Stimulated activated memory B cell treated with anti-CD40 and anti-IgM and Interleukin-4, amounts not matched to agents 10 μg/mL and 1 μg/mL and 100 μg/mL, for 72 hours (primary cell): Measurements from ENCODE around the gene B3GNT9.
A peak's percentile ranks its signal among the peaks of the same experiment; 100 is the strongest.

ENCODE experiments used
- ATAC-seq: fragments of 150-1000 bp; cut with Tn5 transposase; 2 replicates; pipeline ENCODE4 v1.10.0; 2021
- H3K27ac Mint-ChIP-seq: one replicate; pipeline ENCODE4 v1.8.0; 2022; ENCODE audit warnings: mild to moderate bottlenecking, mixed read lengths
- H3K27me3 Mint-ChIP-seq: one replicate; pipeline ENCODE4 v1.8.0; 2022; ENCODE audit warnings: mixed read lengths
- H3K36me3 Mint-ChIP-seq: one replicate; pipeline ENCODE4 v1.8.0; 2022; ENCODE audit warnings: mixed read lengths
- H3K4me1 Mint-ChIP-seq: one replicate; pipeline ENCODE4 v1.8.0; 2022; ENCODE audit warnings: mixed read lengths
- H3K4me3 Mint-ChIP-seq: one replicate; pipeline ENCODE4 v1.8.0; 2022; ENCODE audit warnings: mild to moderate bottlenecking, moderate library complexity, mixed read lengths
- H3K9me3 Mint-ChIP-seq: one replicate; pipeline ENCODE4 v1.8.0; 2022; ENCODE audit warnings: mixed read lengths

Gene B3GNT9

DNA sequence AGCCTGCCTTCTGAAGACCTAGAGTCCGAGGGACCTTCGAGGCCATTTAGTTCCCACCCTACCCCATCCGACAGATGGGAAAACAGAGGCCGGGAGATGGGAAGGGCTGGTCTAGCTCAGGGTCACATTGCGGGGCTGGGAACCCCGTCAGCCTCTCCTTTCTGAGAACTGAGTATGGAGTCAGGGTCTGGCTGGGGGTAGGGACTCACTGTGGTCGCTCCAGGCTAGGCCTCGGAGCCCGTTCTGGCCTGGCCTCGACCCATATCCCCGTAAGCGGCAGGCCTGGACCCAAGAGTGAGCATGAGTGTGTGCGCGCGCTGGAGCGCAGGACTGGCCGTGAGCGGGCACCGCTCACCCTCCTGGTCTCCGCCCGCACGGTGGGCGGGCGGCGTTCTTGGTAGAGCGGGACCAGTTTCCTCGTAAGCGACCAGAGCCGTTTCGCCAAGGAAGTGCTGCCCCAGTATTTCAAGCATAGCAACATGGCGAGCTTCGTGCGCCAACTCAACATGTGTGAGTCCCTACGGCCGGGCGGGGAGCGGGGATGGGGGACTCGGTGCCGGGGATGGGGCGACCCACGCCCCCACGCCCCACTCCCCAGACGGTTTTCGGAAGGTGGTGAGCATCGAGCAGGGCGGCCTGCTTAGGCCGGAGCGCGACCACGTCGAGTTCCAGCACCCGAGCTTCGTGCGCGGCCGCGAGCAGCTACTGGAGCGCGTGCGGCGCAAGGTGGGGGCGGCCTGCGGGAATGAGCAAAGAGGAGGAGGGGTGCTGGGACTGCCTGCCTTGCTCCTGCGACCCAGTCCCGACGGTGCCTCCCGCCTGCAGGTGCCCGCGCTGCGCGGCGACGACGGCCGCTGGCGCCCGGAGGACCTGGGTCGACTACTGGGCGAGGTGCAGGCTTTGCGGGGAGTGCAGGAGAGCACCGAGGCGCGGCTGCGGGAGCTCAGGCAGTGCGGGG is 14.6 kb upstream of the B3GNT9 start:
- no peak for ATAC-seq
- H3K27ac Mint-ChIP-seq, result no peak overlapping the region
- no peak overlapping the region for H3K4me3 Mint-ChIP-seq
- peaks cover 90% of the 10 kb centered on the region for H3K27me3 Mint-ChIP-seq
- no peaks in the 10 kb centered on the region for H3K36me3 Mint-ChIP-seq
- no peaks in the 10 kb centered on the region for H3K9me3 Mint-ChIP-seq
- H3K4me1 Mint-ChIP-seq, result peaks cover 54% of the 10 kb centered on the region

DNA sequence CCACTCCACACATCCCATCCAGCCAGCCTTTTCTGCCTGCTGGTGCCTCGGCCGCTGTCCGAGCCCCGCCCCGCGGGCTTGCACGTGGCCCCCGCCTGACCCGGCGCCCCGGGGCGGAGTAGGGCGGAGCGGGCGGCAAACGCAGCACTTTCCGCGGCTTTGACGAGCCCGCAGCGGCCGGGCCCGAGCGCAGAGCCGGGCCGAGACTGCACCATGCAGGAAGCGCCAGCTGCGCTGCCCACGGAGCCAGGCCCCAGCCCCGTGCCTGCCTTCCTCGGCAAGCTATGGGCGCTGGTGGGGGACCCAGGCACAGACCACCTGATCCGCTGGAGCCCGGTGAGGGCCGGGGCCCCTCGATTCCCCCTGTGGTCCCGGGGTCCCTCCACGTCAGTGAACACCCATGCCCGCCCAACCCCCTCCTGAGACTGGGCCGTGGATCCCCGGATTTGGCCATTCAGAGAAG is 13.8 kb upstream of the B3GNT9 start, which contains the start of gene HSF4:
Gene HSF4, plus strand, starts transcription at position 147 of the 463 bp plus-strand sequence. Its CDS starts 67 bp downstream, at position 214.
- no peak within 1 kb of the TSS for H3K27ac Mint-ChIP-seq
- H3K27me3 Mint-ChIP-seq, result peaks cover 82% of the 10 kb centered on the region
- peaks cover 52% of the 10 kb centered on the region for H3K4me1 Mint-ChIP-seq
- no peak for ATAC-seq
- H3K36me3 Mint-ChIP-seq, result no peaks in the 10 kb centered on the region
- no peaks in the 10 kb centered on the region for H3K9me3 Mint-ChIP-seq
- peak within 1 kb of the TSS; percentile 41 for H3K4me3 Mint-ChIP-seq

DNA sequence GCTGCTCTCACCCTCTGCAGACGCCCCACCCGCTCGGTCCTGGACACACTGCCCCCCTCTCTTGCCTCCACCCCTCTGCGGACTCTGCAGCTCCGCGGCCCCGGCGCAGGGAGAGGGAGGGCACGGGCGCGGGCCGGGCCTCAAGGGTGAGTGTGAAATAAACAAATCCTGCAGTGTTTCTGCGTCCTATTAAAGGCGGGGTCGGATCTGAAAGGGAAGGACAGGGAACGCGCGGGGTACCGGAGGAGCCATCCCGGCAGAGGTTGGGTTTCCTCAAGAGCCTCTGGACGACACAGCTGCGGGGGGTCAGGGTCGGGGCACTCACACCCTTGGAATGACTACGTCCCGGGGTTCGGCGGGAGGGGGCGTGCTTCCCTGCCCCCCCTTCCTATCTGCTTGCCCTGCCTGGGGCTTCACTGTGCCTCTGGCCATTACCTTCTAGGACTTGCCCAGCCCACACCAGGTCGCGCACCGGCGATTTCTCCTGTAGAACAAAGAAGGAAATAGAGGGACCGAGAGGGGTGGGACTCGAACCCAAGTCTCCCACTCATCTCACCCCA is 13.3 kb upstream of the B3GNT9 start:
- Mint-ChIP-seq H3K4me3 (peak overlapping the region; percentile 41), H3K36me3 (no peaks in the 10 kb centered on the region), H3K9me3 (no peaks in the 10 kb centered on the region), H3K27ac (no peak overlapping the region), H3K4me1 (peaks cover 49% of the 10 kb centered on the region), H3K27me3 (peaks cover 77% of the 10 kb centered on the region)
- ATAC-seq, result no peak

DNA sequence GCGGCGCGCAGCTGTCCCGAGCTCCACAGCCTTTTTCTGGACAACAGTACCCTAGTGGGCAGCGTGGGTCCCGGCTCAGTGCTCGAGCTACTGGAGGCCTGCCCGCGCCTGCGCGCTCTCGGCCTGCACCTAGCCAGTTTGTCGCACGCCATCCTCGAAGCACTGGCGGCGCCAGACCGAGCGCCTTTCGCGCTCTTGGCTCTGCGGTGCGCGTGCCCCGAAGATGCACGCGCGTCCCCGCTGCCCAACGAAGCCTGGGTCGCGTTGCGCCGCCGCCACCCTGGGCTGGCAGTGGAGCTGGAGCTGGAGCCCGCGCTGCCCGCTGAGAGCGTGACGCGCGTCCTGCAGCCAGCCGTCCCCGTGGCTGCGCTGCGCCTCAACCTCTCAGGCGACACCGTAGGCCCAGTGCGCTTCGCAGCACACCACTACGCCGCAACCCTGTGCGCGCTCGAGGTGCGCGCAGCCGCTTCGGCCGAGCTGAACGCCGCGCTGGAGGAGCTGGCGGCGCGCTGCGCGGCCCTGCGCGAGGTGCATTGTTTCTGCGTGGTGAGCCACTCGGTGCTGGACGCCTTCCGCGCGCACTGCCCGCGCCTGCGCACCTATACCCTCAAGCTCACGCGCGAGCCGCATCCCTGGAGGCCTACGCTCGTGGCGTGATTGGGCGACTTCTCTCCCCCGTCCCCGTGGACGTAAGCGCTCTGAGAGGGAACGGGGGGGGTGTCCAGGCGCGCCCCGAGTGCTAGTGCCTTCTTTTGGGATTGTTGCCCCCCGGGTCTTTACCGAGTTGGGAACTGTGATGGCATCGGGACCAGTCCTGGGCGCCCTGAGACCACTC is 12.6 kb upstream of the B3GNT9 start:
- peak overlapping the region; percentile 43 for H3K4me3 Mint-ChIP-seq
- H3K36me3 Mint-ChIP-seq, result no peaks in the 10 kb centered on the region
- H3K27ac Mint-ChIP-seq, result no peak overlapping the region
- H3K9me3 Mint-ChIP-seq, result no peaks in the 10 kb centered on the region
- ATAC-seq, result no peak
- H3K27me3 Mint-ChIP-seq, result peaks cover 70% of the 10 kb centered on the region
- H3K4me1 Mint-ChIP-seq, result peaks cover 53% of the 10 kb centered on the region

DNA sequence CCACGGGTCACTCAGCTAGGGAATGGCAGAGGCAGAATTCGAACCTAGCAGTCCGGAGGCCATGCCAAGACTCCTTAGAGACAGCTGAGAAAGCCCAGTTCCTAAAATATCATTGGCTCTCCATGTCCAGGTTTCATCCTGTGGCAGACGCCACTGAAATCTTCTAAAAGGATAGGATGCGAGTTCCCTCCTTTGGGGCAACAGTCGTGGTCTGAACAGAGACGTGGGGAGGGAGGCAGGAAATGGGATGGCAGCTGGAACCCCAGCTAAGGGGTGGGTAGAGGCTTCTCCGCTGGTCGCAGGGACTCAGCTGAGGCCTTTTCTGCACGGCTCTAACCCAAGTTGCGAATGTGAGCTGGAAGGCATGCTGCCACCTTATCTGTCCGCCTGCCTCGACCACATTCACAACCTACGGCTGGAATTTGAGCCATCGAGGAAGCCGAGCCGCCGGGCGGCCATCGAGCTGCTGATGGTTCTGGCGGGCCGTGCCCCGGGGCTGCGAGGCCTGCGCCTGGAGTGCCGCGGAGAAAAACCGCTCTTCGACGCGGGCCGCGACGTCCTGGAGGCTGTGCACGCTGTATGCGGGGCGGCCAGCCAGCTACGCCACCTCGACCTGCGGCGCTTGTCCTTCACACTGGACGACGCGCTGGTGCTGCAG is 11.8 kb upstream of the B3GNT9 start:
- H3K36me3 Mint-ChIP-seq, result no peaks in the 10 kb centered on the region
- peaks cover 56% of the 10 kb centered on the region for H3K4me1 Mint-ChIP-seq
- no peak overlapping the region for H3K27ac Mint-ChIP-seq
- ATAC-seq, result no peak
- peaks cover 62% of the 10 kb centered on the region for H3K27me3 Mint-ChIP-seq
- H3K9me3 Mint-ChIP-seq, result no peaks in the 10 kb centered on the region
- H3K4me3 Mint-ChIP-seq, result peak overlapping the region; percentile 43

DNA sequence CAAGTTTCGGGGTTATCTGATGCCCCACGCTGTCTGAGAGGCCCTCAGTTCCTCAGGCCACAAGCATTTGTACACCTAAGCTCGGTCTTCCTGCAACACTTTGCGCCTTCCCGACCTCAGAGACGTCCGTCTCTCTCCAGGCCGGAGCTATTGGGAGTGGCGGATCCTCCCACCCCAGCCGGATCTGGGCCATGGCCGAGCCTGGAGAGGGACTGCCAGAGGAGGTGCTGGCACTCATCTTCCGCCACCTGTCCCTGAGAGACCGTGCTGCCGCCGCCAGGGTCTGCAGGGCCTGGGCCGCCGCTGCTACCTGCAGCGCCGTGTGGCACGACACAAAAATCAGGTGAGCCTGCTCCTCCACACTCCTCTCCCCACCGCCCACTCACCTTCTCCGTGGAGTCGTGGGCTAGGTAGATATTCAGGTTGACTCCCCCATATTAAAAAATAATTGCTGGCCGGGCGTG is 10.8 kb upstream of the B3GNT9 start:
- no peaks in the 10 kb centered on the region for H3K9me3 Mint-ChIP-seq
- no peak overlapping the region for H3K27ac Mint-ChIP-seq
- H3K36me3 Mint-ChIP-seq, result no peaks in the 10 kb centered on the region
- no peak for ATAC-seq
- peaks cover 52% of the 10 kb centered on the region for H3K27me3 Mint-ChIP-seq
- H3K4me3 Mint-ChIP-seq, result peak overlapping the region; percentile 44
- H3K4me1 Mint-ChIP-seq, result peaks cover 59% of the 10 kb centered on the region

DNA sequence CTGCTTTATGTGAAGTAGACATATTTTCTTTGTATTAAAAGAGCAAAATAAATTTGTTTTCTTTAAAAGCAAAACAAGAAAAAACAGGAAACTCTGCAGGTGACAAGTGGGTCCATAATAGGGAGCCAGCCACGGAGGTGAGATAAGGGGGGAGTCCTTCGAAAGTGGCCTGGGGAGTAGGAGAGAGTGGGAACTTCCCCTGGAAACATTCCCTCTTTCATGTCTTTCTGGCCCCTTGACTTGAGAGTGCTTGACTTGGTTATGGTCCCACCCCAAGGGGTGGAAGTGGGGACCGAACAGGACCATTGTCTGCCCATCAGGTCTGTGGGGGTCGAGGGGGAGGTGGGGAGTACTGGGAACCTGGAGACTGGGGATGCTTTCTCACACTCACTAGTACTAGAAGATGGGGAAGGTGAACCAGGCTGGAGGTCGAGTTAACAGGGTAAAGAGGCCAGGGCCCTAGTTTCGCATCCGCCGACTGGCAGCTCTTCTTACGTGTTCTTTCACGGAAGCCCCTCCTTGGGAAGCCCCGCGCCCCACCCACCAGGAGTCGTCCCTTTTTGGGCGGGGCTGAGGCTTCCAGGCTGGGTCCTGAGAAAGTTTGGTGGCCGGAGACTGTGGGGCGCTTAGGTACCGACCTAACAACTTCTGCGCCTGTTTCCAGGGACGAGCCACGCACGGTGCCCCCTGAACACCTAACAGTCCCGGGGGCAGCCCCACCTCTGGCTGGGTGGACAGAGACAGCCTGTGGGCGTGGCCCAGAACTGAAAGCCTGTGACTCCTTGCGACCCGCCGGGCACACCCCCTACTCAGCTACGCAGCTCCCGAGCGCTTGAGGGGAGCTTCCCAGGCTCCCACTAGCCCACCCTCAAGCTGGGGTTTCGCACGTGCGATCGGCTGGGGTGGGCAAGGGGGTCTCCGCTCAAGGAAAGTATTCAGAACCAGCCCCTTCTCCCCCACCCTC is 8.1 kb upstream of the B3GNT9 start:
- peak overlapping the region; percentile 87 for H3K4me3 Mint-ChIP-seq
- H3K27me3 Mint-ChIP-seq, result peaks cover 25% of the 10 kb centered on the region
- H3K9me3 Mint-ChIP-seq, result no peaks in the 10 kb centered on the region

DNA sequence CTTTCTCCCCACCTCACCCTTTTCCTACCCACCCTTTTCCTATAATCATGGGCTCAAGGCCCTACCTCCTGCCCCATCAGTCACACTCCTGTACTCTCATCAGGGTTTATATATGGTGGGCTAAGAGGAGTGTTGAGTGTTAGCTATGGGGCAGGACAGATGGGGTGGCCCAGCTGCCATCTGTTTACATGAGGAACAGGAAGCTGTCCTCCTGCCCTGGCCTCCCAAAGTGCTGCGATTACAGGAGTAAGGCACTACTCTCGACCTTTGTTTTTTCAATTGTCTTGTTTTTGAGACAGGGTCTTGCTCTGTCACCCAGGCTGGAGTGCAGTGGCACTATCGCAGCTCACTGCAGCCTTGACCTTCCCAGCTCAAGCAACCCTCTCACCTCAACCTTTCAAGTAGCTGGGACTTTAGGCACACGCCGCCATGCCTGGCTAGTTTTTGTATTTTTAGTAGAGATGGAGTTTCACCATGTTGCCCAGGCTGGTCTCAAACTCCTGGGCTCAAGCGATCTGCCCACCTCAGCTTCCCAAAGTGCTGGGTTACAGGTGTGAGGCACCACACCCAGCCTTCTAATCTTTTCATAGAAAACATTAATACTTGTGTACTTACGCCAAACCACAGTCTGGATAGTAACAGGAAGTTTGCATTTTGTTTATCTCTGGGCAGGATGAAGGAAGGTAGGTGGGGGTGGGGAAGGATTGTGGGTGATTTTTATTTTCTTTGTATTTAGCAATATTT is 7.3 kb upstream of the B3GNT9 start:
- Mint-ChIP-seq H3K27me3 (peaks cover 20% of the 10 kb centered on the region), H3K4me1 (peaks cover 65% of the 10 kb centered on the region), H3K9me3 (no peaks in the 10 kb centered on the region), H3K4me3 (peak overlapping the region; percentile 87), H3K27ac (peak overlapping the region; percentile 77), H3K36me3 (no peaks in the 10 kb centered on the region)
- no peak for ATAC-seq

More for the DNA sequence above, 8.1 kb upstream of the B3GNT9 start:
- peaks cover 60% of the 10 kb centered on the region for H3K4me1 Mint-ChIP-seq
- ATAC-seq, result peak; percentile 69
- peak overlapping the region; percentile 77 for H3K27ac Mint-ChIP-seq
- no peaks in the 10 kb centered on the region for H3K36me3 Mint-ChIP-seq

DNA sequence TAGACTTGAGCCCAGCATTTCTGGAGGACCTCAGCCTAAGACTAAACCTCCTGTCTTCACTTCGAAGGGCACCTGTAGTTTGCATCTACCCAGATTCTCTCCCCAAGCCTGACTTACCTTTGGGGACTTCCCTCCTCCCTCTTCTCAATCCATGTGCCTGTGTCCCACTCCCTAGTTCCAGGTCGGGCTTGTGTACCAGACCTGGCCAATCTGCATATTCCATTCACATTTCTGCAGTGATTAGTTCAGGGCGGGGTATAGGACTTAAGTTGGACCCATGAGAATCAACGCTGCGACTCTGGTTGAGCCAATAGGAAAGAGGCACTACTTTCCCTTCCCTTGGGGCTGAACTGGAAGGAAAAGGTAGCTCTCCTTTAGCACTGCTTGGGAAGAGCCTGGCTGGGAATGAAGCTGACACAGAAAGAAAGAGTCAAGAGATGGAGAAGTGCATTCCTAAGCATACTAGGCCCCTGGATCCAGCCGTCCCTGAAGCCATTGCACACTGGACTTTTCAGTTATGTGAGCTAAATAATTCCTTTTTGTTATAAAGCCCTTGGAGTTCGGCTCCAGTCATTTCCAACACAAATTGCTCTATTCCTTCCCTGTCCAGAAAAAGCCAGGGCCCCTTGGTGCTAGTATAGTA is 6.4 kb upstream of the B3GNT9 start:
- ATAC-seq, result no peak
- Mint-ChIP-seq H3K27ac (no peak overlapping the region), H3K4me1 (peaks cover 71% of the 10 kb centered on the region), H3K9me3 (no peaks in the 10 kb centered on the region), H3K4me3 (no peak overlapping the region), H3K27me3 (peaks cover 16% of the 10 kb centered on the region), H3K36me3 (no peaks in the 10 kb centered on the region)

DNA sequence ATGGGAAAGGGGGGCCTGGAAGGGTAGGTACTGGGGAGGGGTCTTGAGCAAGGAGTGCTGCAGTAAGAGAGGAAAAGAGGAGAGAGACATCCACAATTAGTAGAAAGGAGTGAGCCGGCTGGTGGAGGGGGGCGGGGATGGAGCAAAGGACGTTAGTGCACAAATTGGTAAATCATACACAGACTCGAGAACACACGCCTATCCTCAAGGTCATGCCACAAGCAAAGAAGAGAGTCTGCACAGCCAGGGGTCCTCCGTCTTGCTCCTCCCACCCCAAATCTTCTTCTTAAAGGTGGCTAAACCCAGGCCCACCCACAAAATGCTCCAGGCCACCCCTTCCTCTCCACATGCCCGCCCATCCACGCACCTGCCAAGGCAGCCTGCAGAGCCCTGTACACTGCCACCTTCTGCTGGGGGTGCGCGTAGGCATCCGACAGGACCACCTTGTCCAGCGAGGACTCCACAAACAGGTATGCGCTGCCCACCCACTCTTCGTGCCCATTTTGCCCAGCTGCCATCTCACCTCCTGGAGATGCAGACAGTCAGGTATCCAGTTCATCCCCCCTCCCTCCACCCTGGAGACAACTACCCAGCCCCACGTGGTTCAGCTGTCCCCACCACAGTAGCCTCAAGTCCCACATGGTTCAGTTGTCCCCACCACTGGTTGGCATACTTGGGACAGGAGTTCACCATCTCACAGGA is 5.5 kb upstream of the B3GNT9 start:
- peaks cover 12% of the 10 kb centered on the region for H3K27me3 Mint-ChIP-seq
- ATAC-seq, result no peak

DNA sequence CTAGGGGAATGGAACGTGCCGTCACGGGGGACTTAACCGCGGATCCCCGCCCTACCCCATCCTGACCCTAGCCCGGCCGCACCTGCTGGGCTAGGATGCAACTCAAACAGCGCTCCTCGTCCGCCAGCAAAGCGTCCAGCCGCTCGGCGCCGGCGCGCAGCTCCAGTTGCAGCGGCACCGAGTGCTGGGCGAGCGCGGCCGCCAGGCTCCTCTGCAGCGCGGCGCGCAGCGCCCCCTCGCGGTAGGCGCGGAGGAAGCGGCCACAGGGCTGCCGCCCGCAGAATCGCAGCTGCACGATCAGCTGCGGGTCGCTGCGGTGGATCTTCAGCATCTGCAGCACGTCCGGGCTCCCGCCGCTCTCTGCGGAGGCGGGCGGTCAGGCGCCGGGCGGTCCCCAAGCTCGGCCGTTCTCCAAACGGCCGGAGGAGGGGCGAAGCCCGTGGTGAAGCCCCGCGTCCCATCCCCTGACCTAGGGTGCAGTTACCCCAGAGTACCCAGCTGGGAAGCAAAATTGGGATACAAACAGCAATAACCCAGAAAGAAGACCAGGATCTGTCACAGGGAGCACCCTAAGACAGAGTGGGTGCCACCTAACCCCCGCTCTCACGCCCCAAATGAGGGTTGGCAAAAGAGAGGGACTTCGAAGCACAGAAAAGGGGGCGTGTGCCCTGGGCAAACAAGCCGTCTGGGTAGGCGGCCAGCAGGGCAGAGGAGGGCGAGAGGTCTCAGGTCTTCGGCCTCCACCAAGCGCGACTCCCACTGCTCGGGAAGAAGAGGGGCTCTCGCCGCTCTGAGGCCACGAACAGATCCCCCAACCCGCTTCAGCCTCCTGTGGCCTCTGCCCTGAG is 4.7 kb upstream of the B3GNT9 start:
- ATAC-seq, result peak; percentile 59
- Mint-ChIP-seq H3K36me3 (no peaks in the 10 kb centered on the region), H3K27ac (no peak overlapping the region), H3K27me3 (peaks cover 10% of the 10 kb centered on the region), H3K9me3 (no peaks in the 10 kb centered on the region), H3K4me1 (peaks cover 70% of the 10 kb centered on the region), H3K4me3 (peak overlapping the region; percentile 68)

More for the DNA sequence above, 5.5 kb upstream of the B3GNT9 start:
- Mint-ChIP-seq H3K9me3 (no peaks in the 10 kb centered on the region), H3K27ac (no peak overlapping the region), H3K4me3 (no peak overlapping the region), H3K4me1 (peaks cover 73% of the 10 kb centered on the region), H3K36me3 (no peaks in the 10 kb centered on the region)
